H1 (cell line): ENCODE measurements around the gene GABRB2. TPM values are rescaled to one million over a fixed set of nuclear protein-coding genes. Genes with fewer than 3 reads are reported as not detected.

Source experiments
- ASH2L ChIP-seq: fragments of 200-600, 300-600 bp; sonication (generic); IDR thresholded peaks from one replicate; pipeline ENCODE4 v1.7.1; 2017; ENCODE audit warnings: low read length
- CHD1 ChIP-seq: IDR thresholded peaks from 2 replicates; pipeline ENCODE4 v1.6.1; 2012; ENCODE audit warnings: low read depth, low read length, improper control_type of control experiment
- EGR1 ChIP-seq: IDR thresholded peaks from 2 replicates; pipeline ENCODE4 v1.6.1; 2011; ENCODE audit warnings: low read depth, low read length, borderline replicate concordance
- HDAC2 ChIP-seq, 2 experiments: fragments of 300-600 bp in 1 of 2; sonication (generic) in 1 of 2; IDR thresholded peaks; 2 replicates each; pipeline ENCODE4 v1.6.1; 2011 to 2012; ENCODE audit warnings: low read depth in 2 of 2, low read length in 2 of 2, mild to moderate bottlenecking in 2 of 2, moderate library complexity in 2 of 2, borderline replicate concordance in 1 of 2, inconsistent platforms in 1 of 2
- MAFK ChIP-seq: IDR thresholded peaks from 2 replicates; pipeline ENCODE4 v1.6.1; 2012; ENCODE audit warnings: low read depth, mild to moderate bottlenecking, improper control_type of control experiment, low read length
- POLR2AphosphoS5 ChIP-seq: IDR thresholded peaks from 2 replicates; pipeline ENCODE4 v1.6.1; 2011; ENCODE audit warnings: low read depth, low read length
- SIN3A ChIP-seq, 2 experiments: IDR thresholded peaks in 1 of 2; conservative IDR thresholded peaks in 1 of 2; 2 replicates each; pipeline ENCODE4 v1.6.1; 2011 to 2012; ENCODE audit warnings: low read length in 2 of 2, improper control_type of control experiment in 1 of 2, low read depth in 1 of 2, mild to moderate bottlenecking in 1 of 2
- SP1 ChIP-seq: IDR thresholded peaks from 2 replicates; pipeline ENCODE4 v1.6.1; 2011; ENCODE audit warnings: low read depth, low read length
- TAF1 ChIP-seq: IDR thresholded peaks from 2 replicates; pipeline ENCODE4 v1.6.1; 2011; ENCODE audit warnings: mild to moderate bottlenecking, low read depth, low read length
- polyA plus RNA-seq, 7 experiments: library from polyadenylated mRNA; depleted of rRNA in 3 of 7; stranded (reverse) in 5 of 7; unstranded in 2 of 7; fragments of >200 nt in 5 of 7; fragments of 200-250 nt in 2 of 7; gene quantifications; 1 replicate in 5 of 7; 2 replicates in 1 of 7; 4 replicates in 1 of 7; pipeline versions ENCODE4 v1.2.1 to v1.2.3, GENCODE V29; 2011 to 2013; ENCODE audit warnings: missing spikeins in 2 of 7, mixed read lengths in 2 of 7
- total RNA-seq: library from RNA; stranded (reverse); fragmentation: NEBNext Ultra II Directional; extraction: Animal tissue kit (Norgen Biotek cat#: 25700); gene quantifications from 2 replicates; pipeline ENCODE4 v1.2.1, GENCODE V29; 2021
- TF ChIP-seq, protein P1 (sequence below): fragments of 300-600 bp; sonication (generic); IDR thresholded peaks from 2 replicates; pipeline ENCODE4 v1.7.1; 2012; ENCODE audit warnings: low read length, moderate library complexity, mild to moderate bottlenecking, inconsistent platforms; ENCODE audit not compliant: insufficient replicate concordance

Gene GABRB2
- total and polyA plus RNA-seq, 2 of the 8 experiments (the other 6 are each of a cell fraction or from before 2014, with no cell fraction given), result 0.54 to 1.9 TPM

DNA sequence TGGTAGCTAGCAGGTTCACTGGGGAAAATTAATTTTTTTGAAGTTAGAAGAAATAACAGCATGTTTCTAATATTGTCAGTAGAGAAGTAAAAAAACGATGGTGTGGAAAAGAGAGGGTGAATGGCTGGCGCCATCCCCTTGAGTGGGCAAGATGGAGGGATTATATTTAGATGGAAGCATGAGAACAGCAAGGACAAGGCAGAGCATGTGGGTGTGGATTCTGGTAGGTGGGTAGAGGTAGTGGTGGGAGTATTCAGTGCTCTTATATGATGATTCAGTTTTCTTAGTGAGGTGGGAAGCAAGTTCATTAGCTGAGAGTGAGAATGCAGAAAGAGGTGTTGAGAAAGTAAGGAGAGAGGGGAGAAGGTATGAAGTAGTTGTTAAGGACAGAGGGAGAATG lies 188.1 kb downstream of the GABRB2 start (continued):
- TF ChIP-seq, protein P1, sequence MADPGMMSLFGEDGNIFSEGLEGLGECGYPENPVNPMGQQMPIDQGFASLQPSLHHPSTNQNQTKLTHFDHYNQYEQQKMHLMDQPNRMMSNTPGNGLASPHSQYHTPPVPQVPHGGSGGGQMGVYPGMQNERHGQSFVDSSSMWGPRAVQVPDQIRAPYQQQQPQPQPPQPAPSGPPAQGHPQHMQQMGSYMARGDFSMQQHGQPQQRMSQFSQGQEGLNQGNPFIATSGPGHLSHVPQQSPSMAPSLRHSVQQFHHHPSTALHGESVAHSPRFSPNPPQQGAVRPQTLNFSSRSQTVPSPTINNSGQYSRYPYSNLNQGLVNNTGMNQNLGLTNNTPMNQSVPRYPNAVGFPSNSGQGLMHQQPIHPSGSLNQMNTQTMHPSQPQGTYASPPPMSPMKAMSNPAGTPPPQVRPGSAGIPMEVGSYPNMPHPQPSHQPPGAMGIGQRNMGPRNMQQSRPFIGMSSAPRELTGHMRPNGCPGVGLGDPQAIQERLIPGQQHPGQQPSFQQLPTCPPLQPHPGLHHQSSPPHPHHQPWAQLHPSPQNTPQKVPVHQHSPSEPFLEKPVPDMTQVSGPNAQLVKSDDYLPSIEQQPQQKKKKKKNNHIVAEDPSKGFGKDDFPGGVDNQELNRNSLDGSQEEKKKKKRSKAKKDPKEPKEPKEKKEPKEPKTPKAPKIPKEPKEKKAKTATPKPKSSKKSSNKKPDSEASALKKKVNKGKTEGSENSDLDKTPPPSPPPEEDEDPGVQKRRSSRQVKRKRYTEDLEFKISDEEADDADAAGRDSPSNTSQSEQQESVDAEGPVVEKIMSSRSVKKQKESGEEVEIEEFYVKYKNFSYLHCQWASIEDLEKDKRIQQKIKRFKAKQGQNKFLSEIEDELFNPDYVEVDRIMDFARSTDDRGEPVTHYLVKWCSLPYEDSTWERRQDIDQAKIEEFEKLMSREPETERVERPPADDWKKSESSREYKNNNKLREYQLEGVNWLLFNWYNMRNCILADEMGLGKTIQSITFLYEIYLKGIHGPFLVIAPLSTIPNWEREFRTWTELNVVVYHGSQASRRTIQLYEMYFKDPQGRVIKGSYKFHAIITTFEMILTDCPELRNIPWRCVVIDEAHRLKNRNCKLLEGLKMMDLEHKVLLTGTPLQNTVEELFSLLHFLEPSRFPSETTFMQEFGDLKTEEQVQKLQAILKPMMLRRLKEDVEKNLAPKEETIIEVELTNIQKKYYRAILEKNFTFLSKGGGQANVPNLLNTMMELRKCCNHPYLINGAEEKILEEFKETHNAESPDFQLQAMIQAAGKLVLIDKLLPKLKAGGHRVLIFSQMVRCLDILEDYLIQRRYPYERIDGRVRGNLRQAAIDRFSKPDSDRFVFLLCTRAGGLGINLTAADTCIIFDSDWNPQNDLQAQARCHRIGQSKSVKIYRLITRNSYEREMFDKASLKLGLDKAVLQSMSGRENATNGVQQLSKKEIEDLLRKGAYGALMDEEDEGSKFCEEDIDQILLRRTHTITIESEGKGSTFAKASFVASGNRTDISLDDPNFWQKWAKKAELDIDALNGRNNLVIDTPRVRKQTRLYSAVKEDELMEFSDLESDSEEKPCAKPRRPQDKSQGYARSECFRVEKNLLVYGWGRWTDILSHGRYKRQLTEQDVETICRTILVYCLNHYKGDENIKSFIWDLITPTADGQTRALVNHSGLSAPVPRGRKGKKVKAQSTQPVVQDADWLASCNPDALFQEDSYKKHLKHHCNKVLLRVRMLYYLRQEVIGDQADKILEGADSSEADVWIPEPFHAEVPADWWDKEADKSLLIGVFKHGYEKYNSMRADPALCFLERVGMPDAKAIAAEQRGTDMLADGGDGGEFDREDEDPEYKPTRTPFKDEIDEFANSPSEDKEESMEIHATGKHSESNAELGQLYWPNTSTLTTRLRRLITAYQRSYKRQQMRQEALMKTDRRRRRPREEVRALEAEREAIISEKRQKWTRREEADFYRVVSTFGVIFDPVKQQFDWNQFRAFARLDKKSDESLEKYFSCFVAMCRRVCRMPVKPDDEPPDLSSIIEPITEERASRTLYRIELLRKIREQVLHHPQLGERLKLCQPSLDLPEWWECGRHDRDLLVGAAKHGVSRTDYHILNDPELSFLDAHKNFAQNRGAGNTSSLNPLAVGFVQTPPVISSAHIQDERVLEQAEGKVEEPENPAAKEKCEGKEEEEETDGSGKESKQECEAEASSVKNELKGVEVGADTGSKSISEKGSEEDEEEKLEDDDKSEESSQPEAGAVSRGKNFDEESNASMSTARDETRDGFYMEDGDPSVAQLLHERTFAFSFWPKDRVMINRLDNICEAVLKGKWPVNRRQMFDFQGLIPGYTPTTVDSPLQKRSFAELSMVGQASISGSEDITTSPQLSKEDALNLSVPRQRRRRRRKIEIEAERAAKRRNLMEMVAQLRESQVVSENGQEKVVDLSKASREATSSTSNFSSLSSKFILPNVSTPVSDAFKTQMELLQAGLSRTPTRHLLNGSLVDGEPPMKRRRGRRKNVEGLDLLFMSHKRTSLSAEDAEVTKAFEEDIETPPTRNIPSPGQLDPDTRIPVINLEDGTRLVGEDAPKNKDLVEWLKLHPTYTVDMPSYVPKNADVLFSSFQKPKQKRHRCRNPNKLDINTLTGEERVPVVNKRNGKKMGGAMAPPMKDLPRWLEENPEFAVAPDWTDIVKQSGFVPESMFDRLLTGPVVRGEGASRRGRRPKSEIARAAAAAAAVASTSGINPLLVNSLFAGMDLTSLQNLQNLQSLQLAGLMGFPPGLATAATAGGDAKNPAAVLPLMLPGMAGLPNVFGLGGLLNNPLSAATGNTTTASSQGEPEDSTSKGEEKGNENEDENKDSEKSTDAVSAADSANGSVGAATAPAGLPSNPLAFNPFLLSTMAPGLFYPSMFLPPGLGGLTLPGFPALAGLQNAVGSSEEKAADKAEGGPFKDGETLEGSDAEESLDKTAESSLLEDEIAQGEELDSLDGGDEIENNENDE, result no peak
- TF ChIP-seq POLR2AphosphoS5, result no peak
- no peak for TF ChIP-seq MAFK
- TF ChIP-seq EGR1, result no peak
- TF ChIP-seq HDAC2 (IDR thresholded peaks at IDR 0.05; ENCODE audit: borderline replicate concordance in 1 of 2, low read depth in 2 of 2, low read length in 2 of 2), result no peak
- TF ChIP-seq TAF1, result no peak
- no peak for TF ChIP-seq ASH2L
- no peak for TF ChIP-seq SP1
- no peak for TF ChIP-seq SIN3A (conservative IDR thresholded peaks at IDR 0.05 in 1 of 2, IDR thresholded peaks at IDR 0.05 in 1 of 2; ENCODE audit: low read depth in 1 of 2, low read length in 2 of 2)
- no peak for TF ChIP-seq CHD1
- TF ChIP-seq, all 59 proteins: peak for 0
